Esophagus (tissue), 2 donors: ENCODE results near the gene ZKSCAN5. TPM values are rescaled to one million over a fixed set of nuclear protein-coding genes. Genes with fewer than 3 reads are reported as not detected.
"Not testable (repeated sequence)": the region's sequence is repeated elsewhere in the genome, so short reads cannot be mapped to it uniquely, and the experiment has no call there.

Experiments
- H3K27ac ChIP-seq, 2 donors: one replicate each; pipeline ENCODE4 v1.5.1; 2013; ENCODE audit warnings: low read depth in 2 of 2, mild to moderate bottlenecking in 2 of 2, inconsistent platforms in 1 of 2, low read length in 1 of 2, moderate library complexity in 1 of 2
- H3K27me3 ChIP-seq, 2 donors: one replicate each; pipeline ENCODE4 v1.6.1; 2013; ENCODE audit warnings: low read length in 2 of 2, control low read depth in 1 of 2, mild to moderate bottlenecking in 1 of 2; ENCODE audit not compliant: insufficient read depth in 2 of 2, control insufficient read depth in 1 of 2
- H3K36me3 ChIP-seq, 2 donors: one replicate each; pipeline ENCODE4 v1.6.1; 2013; ENCODE audit warnings: low read length in 1 of 2; ENCODE audit not compliant: control insufficient read depth in 2 of 2, insufficient read depth in 2 of 2
- H3K4me1 ChIP-seq, 2 donors: one replicate each; pipeline ENCODE4 v1.6.1; 2013; ENCODE audit warnings: low read length in 1 of 2; ENCODE audit not compliant: control insufficient read depth in 2 of 2, insufficient read depth in 2 of 2
- H3K4me3 ChIP-seq, 2 donors: one replicate each; pipeline ENCODE4 v1.5.1; 2013; ENCODE audit warnings: low read length in 2 of 2, mild to moderate bottlenecking in 2 of 2, low read depth in 1 of 2, moderate library complexity in 1 of 2
- H3K9me3 ChIP-seq, 2 donors: one replicate each; pipeline ENCODE4 v1.6.1; 2013; ENCODE audit warnings: mild to moderate bottlenecking in 2 of 2, low read depth in 1 of 2, low read length in 1 of 2, moderate library complexity in 1 of 2; ENCODE audit not compliant: control insufficient read depth in 2 of 2, insufficient read depth in 1 of 2
- WGBS, 2 donors: extraction: QIAGEN DNeasy Blood & Tissue Kit; methylation state at CpG; one replicate each; pipeline ENCODE4 v1.1.7; 2013; 5-methylcytosine and 5-hydroxymethylcytosine counted together
- polyA plus RNA-seq, 2 donors: library from polyadenylated mRNA; stranded (reverse); fragments of 200-250 nt; gene quantifications; one replicate each; pipeline ENCODE4 v1.2.3, GENCODE V29; 2013
- donor health status: healthy with polysubstance abuse.
- donor health status: Bipolar disorder and iron deficiency.

ZKSCAN5 gene
- polyA plus RNA-seq, 2 donors = 2.2 to 2.5 TPM

DNA sequence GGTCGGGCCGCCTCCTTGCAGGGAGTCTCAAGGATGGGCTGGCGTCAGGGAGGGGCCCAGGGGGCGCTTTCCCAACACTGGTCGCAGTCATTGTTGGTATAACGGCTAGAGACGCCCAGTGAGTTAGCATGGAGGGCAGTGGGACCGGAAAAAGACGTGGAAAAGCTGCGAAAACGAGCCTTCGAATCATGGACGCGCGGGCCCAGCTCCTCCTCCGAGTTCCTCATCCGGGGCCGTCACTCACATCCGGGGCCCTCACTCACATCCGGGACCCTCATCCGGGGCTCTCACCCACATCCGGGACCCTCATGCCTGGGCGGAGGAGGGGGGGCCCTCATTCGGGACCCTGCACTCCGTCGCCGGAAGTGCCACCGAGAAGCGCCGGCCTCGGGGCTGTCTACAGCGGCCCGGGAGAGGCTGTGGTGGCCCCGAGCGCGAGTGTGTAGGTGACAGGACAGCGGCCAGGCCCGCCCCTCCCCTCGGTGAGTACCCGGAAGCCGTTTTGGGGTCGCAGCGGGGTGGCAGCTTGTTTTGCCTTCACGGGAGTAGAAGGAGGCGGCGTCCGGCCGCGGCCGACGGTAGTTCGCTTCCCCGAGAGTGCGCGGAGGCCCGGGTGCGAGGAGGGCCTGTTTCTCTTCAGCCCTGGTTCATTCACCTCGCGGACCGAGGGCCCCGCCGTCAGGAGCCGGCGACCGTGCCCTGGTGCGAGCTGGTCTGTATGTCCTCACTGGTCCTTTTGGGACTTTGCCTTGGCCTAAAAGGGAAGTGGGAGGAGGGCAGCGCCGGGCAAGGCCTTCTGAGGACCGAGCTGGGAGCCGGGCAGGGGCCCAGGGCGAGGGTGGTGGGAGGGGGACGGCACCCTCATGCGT, 54.1 kb downstream of the ZKSCAN5 start, which contains the start of gene ZNF655:
Gene ZNF655, plus strand, starts transcription at position 337 of the 869 bp plus-strand sequence. CDS start 1,918 bp downstream, outside the sequence.
- Histone ChIP-seq H3K36me3 (peaks cover 8 to 17% of the 10 kb centered on the region in 2 donors), H3K4me1 (peaks cover 0 to 14% of the 10 kb centered on the region in 2 donors), H3K9me3 (no peaks in the 10 kb centered on the region), H3K4me3 (peak within 1 kb of the TSS; percentile 94), H3K27me3 (no peaks in the 10 kb centered on the region), H3K27ac (peak within 1 kb of the TSS; percentile 98 to 99)
- WGBS, 2 donors = 0% methylated on average over 70 to 73 of the region's 73 CpGs

DNA sequence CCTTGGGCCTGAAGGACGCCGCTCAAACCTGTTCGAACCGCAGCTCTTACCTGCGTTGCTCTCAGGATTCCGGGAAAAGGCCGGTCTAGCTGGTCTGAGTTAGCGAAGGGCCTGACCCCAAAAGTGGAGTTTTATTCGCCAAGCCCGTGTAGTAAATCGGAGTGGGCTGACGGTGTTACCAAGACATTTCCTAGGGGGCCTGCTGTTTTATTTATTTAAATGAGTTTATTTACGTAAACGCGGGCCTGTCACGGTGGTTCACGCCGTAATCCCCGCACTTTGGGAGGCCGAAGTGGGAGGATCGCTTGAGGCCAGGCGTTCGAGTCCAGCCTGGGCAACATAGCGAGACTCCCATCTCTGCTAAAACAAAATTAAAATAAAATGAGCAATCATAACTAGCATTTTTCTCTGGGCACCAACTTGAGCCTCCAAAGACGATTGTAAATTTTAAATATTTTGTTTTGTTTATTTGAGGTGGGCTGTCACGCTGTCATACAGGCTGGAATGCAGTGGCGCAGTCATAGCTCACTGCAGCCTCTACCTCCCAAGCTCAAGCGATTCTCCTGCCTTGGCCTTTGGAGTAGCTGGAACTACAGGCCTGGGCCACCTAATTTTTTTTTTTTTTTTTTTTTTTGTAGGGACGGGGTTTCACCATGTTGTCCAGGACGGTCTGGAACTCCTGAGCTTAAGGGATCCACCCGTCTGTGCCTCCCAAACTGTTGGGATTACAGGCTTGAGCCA, 54.9 kb downstream of the ZKSCAN5 start:
- peaks cover 0 to 14% of the 10 kb centered on the region in 2 donors for H3K4me1 ChIP-seq
- no peaks in the 10 kb centered on the region for H3K27me3 ChIP-seq
- peaks cover 12 to 20% of the 10 kb centered on the region in 2 donors for H3K36me3 ChIP-seq
- peak overlapping the region; percentile 98 to 99 for H3K27ac ChIP-seq
- H3K4me3 ChIP-seq = peak overlapping the region; percentile 94
- H3K9me3 ChIP-seq = no peaks in the 10 kb centered on the region
- WGBS, 2 donors = 19% methylated on average over 31 of the region's 31 CpGs

DNA sequence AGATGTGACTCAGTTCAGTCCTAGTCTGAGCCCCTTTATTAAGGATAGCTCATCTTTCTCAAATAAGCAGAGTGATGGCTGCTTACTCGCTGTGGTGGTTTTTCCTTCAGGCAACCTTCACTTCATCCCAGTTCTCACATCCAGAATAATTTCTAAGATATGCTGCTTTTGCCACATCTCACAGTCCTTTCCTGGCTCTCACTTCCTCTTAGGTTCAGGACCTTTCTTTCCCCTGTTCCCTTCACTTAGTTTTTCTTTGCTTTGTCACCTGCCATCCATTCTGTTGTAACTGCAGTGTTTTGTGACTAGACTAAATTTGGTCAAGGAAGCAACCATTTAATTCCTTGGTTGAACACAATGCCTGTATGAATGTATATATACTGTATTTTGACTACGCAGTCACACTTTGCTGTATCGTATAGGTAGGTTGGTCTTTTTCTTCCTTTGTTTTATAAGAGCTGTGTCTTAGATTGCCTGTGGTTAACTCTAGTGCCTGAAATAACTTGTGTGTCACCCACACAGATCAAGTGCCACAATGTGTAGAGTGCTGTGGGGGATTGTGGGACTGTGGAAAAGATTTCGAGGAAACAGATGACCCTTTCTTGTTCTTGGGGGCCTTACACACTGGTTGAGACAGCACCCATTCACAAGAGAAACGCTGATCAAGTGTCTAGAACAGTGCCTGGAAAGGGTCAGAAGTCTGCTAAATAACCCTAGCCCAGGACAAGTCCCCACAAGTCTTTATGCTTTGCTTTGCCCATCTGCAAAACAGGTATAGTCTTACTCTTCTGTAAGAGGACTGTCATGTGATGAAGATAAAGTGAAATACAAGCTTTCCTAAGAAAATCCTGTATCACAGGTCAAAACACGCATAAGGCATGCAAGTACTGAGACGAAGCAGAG, 56.6 kb downstream of the ZKSCAN5 start:
- H3K4me3 ChIP-seq = no peak overlapping the region

DNA sequence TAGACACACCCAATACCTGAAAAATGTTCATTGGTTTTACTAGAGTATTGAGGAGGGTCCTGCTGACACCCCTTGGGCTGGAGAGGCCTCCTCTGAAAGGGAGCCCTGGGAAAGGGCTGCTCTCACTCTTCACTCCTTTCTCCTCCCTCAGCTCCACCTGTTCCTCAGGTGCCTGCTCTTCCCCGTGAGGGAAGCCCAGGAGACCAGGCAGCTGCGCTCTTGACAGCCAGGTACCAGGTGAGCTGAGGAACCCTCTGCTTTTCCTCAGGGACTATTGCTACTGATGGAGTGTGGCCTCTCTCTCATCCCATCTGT, 57.2 kb downstream of the ZKSCAN5 start:
- Histone ChIP-seq H3K4me3 (peak overlapping the region in 1 of 2 donors; percentile 17), H3K36me3 (peaks cover 15 to 17% of the 10 kb centered on the region in 2 donors)

More for the DNA sequence above, 56.6 kb downstream of the ZKSCAN5 start:
- Histone ChIP-seq H3K9me3 (no peaks in the 10 kb centered on the region), H3K27me3 (no peaks in the 10 kb centered on the region), H3K4me1 (peaks cover 0 to 14% of the 10 kb centered on the region in 2 donors), H3K36me3 (peaks cover 17% of the 10 kb centered on the region in 2 donors), H3K27ac (peak overlapping the region; percentile 91 to 98)
- WGBS, 2 donors = 68 to 77% methylated on average over 7 of the region's 7 CpGs

DNA sequence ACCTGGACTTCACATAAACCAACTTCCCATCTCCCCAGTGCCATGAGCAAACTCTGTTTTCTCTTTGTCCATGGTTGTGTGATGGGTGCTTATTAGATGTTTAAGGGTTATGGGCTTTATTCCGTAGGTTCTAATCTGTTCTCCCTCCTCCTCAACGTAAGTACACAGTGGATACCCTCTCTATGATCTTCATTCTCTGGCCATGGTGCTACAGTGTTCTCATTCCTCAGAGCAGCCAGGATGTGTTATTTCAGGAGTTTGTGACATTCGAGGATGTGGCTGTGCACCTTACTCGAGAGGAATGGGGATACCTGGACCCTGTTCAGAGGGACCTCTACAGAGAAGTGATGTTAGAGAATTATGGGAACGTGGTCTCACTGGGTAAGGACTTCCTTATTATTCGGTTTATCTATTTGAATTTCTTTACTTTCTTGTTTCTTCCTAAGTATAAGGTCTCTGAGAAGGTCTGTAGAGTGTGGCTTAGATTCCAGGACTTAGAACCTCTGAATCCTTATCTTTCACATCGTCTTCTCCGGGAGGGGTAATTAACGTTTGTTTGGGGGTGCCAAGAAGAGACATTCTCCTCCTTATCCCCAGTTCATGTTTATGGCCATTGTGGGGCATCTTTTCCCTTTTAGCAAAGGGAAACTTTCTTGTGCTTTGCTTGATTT, 57.8 kb downstream of the ZKSCAN5 start:
- peak overlapping the region; percentile 91 to 98 for H3K27ac ChIP-seq

More for the DNA sequence above, 57.2 kb downstream of the ZKSCAN5 start:
- WGBS, 2 donors = 71 to 84% methylated on average over 2 of the region's 2 CpGs
- peaks cover 0 to 14% of the 10 kb centered on the region in 2 donors for H3K4me1 ChIP-seq
- H3K27ac ChIP-seq = peak overlapping the region; percentile 91 to 98
- no peaks in the 10 kb centered on the region for H3K9me3 ChIP-seq
- no peaks in the 10 kb centered on the region for H3K27me3 ChIP-seq

DNA sequence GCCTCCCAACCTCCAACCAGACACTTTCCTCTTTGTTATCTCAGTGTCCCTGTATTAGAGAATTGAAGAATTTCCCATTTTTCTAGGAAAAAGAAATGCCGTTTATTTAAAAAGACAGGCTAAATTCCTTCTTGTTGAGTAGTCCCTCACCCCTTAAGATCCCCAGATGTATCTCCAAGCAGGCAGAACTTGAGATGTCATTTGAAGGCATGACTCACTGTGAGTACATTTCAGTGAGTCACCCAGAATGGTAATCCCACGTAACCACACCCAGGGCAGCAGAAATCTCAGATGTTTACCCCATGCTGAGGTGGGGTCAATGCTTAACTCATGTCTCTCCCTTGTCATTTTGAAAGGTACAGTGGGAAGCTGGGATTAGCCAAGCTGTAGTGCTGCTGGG, 58.4 kb downstream of the ZKSCAN5 start:
- Histone ChIP-seq H3K4me3 (peak overlapping the region in 1 of 2 donors; percentile 13), H3K27me3 (no peaks in the 10 kb centered on the region), H3K4me1 (peaks cover 0 to 14% of the 10 kb centered on the region in 2 donors), H3K27ac (peak overlapping the region; percentile 91 to 98), H3K36me3 (peaks cover 15 to 17% of the 10 kb centered on the region in 2 donors), H3K9me3 (no peaks in the 10 kb centered on the region)
- 18 to 34% methylated on average over 2 of the region's 2 CpGs for WGBS, 2 donors

More for the DNA sequence above, 57.8 kb downstream of the ZKSCAN5 start:
- H3K9me3 ChIP-seq = no peaks in the 10 kb centered on the region
- peak overlapping the region in 1 of 2 donors; percentile 13 for H3K4me3 ChIP-seq
- 77 to 81% methylated on average over 9 of the region's 9 CpGs for WGBS, 2 donors
- H3K36me3 ChIP-seq = peaks cover 15 to 17% of the 10 kb centered on the region in 2 donors
- no peaks in the 10 kb centered on the region for H3K27me3 ChIP-seq
- peaks cover 0 to 14% of the 10 kb centered on the region in 2 donors for H3K4me1 ChIP-seq

DNA sequence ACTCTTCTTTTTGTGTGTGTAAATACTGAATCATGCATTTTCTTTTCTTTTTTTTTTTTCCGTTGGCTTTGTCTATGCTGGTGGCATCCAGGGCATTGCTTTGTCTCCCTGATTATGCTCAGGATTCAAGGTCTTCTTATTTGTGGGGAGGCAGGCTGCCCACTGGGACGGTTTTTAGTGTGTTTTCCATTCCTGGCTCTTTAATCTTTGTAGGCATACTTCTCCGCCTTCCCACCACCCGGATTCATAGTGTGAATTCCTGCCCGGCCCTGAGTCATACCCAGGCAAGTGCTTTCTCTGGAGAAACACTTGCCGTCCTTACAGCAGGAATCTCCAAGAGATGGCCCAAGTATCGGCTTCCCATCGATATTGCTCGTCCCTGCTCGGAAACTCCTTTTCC, 59.2 kb downstream of the ZKSCAN5 start:
- Histone ChIP-seq H3K4me1 (peaks cover 0 to 14% of the 10 kb centered on the region in 2 donors), H3K9me3 (no peaks in the 10 kb centered on the region), H3K27me3 (no peaks in the 10 kb centered on the region), H3K27ac (peak overlapping the region; percentile 48 to 70), H3K4me3 (no peak overlapping the region), H3K36me3 (peaks cover 17% of the 10 kb centered on the region in 2 donors)
- 71 to 79% methylated on average over 10 of the region's 10 CpGs for WGBS, 2 donors

DNA sequence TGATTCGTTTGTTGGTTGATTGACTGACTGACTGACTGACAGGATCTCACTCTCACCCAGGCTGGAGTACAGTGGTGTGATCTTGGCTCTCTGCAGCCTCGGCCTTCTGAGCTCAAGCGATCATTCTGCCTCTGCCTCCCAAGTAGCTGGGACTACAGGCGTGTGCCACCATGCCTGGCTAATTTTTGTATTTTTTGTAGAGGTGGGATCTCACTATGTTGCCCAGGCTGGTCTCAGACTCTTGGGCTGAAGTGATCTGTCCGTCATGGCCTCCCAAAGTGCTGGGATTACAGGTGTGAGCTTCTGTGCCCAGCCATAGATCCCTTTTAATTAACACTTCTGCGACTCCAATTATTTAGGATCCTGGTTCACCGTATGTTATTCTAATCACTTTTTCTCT, 64.3 kb downstream of the ZKSCAN5 start:
- not testable (repeated sequence) for H3K4me3 ChIP-seq, H3K27me3 ChIP-seq, H3K4me1 ChIP-seq, H3K9me3 ChIP-seq, H3K36me3 ChIP-seq, H3K27ac ChIP-seq
- 97 to 98% methylated on average over 7 of the region's 7 CpGs for WGBS, 2 donors
